H4 (cell line): Measurements from ENCODE around the gene AFF1. TPM values are rescaled to one million over a fixed set of nuclear protein-coding genes. Genes with fewer than 3 reads are reported as not detected.

ENCODE experiments used
- DNase-seq: peaks from one replicate; pipeline ENCODE4 v3.0.0-alpha.2; 2015; ENCODE audit warnings: low spot score
- total RNA-seq: library from RNA; depleted of rRNA; stranded (reverse); fragments of >200 nt; shearing (Covaris generic); gene quantifications from 2 replicates; pipeline ENCODE4 v1.2.3, GENCODE V29; 2014

The AFF1 gene
- total RNA-seq, 1 experiment from 2014 or later, result 8.9 TPM

DNA sequence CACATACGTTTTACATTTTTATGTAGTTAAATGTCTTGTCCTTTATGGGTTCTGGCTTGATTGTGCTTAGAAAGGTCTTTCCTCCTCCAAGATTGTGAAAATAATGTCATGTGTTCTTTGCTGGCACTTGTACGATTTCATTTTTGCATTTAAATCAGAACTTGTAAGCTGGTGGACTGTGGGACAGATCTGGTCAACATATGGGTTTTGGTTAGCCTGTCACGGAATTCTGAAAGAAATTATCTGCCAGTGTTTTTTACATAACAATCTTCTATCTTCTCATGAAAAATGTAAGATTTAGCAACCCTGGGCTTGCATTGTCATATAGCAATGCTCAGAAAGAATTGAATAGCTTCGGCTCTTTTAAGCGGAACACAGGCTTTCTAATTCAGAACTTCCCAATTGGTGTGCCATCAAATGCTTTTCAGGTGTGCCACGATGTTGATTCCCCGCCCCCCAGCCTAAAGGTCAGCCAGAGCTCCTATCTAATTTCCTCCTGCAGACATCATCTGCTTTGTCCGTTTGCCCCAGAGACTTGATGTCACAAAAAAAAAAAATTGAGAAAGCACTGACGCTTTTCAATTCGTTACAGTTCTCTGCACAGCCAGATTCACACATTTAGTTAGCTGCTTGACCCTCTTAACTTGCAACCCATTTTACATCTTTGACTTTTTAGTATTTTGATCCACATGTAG is 16.2 kb downstream of the AFF1 start:
- DNase-seq, result no peak

DNA sequence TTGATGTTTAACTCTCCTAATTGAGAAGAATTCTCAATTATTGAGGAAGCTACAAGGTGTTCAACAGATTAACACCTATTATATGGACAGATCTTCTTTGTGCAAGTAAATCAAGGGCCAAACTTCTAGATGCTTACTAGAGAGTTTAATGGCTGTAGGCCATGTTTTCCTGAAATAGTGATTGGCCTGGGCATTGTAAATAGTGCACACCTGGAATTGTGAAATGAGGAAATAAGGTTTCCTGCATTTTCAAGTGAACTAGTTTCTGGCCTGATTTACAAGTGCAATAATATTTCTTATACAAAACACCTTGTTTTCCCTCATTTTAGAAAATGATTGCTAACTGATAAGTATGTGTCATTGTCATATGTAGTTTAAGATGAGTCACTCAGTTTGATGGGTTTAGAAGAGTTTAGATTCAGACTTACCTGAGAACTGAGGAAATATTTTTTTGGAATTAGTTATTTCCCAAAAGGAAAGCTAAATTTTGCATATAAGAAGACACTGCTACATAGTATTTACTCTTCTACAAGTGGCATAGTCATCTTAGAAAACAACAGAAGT is 21.2 kb downstream of the AFF1 start:
- no peak for DNase-seq

DNA sequence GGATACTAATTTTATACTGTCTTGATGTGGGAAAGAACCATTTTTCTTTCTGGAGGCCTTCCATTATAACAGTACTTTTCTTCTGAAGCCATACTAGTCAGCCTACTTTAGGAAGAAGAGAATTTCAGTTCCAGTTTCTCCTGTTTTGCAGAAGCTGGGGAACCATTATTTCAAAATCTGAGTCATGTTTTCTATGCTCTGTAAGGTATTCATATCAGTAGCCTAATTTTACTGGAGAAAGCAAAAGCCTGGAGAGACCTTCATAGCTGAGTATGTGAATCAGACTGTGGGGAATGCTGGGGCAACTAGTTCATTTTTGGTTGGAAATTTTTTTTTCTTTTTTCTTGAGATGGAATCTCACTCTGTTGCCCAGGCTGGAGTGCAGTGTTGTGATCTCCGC is 22.4 kb downstream of the AFF1 start:
- no peak for DNase-seq

DNA sequence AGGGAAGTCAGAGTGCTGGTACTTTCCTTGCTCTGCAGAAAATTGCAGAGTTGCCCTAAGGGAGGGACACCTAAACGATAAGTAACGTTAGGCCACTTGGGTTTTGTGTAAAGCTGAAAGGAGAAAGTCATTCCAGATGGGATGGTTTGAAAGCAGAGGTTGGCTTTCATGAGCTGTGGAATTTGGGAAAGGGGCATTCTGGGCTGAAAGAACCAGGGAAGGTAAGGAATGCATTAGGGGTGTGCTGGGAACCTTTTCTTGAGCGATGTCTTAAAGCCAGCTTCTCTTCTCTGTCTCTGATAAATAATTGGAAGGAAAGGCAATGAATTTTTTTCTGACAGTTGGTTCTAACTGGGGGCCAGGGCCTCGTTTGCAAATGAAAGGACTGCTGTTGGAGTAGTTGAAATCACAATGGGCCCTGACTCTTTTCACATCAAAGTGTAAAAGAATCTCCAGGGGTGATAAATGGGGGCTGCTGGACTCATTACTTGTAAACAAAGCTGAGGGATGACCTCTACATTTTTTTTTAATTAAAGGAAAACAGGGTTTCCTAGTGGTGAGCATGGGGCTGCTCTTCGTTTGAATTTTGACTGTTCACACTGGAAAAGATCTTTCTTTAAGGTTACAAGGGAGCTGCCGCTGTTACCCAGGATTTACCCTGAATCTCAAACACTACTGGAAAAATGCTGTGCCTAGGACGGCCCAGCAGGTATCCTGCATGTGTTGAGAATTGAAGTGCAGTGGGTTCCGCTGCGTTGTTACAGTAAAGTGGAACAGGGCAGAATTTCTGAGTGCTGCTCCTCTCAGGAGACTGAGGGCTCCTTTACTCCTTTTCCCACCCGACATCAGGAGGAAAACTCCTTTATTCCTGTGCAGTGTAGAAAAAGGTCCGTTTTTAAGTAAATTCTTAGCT is 25.0 kb downstream of the AFF1 start:
- no peak for DNase-seq

DNA sequence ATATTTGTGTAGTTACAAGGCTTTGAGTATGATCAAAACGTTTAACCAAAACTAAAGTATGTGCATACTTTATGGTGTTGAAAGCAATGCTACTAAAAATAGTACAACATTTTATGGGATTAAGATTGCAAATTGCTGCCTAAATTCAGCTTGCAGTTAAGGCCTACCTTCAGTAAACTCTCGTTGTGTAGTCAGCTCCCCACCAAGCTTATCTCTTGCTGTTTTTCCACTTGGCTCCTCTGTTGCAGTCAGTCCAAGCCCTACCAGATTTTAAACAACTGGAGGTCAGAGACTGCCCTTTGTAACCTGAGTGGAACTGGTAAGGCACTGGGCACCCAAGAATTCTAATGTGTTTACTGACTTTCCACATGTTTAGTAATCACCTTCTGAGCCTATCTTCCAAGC is 25.7 kb downstream of the AFF1 start:
- DNase-seq, result peak; percentile 14

DNA sequence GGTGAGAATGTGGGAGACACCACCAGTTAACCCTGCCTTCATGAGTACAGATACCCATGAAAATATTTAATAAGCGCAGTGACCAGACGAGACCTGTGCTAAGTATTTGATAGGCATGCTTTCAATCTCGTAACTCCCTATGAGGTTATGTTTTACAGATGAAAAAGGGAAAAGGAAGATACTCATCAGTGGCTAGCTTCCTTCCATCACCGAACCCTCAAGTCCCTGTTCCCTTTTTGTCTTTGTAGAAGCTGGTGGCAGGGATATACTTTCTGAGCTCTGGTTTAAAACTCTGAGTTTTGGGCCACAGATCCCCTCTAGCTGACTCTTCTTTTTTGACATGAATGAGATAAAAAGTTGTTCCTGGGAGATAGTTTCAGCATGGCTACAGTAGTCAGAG is 26.3 kb downstream of the AFF1 start:
- DNase-seq, result no peak

DNA sequence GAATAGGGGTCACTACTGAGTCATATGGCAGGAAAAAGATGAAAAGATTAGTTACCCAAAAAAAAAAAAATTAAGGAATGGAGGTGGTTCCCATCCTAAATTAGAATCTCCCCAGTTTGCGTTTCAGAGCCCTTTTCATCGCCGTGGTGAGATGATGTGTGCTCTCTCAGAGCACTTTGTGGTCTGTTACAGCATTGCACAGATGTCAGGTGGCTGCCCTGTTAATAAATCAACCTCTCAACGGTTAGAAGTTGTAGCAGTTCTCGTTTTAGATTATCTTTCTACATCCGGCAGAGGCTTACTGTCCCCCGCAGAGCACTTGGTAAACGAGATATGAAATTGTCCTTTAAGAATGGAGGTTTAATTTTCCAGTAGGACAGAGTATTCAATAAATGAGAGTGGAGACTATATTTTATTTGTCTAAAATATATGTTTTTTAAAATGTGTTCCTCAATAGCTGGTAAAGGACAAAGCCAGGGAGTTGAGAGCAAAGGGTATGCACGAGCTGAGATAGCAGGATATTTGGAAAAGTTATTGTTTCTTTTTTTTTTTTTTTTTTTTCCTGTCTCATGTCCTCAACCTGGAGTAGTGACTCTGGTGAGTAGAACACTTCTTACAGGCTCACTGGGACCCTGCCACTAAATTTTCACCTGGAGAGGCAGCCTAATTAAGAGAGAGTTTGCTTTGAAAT is 26.9 kb downstream of the AFF1 start:
- peak; percentile 66 for DNase-seq

DNA sequence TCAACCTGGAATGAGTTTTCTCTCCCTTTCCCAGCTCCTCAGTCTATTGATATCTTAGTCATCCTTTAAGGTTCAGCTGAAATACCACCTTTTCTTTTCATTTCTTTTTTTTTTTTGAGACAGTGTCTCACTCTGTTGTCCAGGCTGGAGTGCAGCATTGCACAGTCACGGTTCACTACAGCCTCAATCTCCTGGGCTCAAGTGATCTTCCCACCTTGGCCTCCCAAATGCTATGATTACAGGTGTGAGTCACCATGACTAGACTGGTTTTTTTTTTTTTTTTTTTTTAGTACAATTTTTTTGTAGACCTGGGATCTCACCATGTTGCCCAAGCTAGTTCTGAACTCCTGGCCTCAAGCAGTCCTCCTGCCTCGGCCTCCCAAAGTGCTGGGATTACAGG is 28.9 kb downstream of the AFF1 start:
- peak; percentile 35 for DNase-seq

DNA sequence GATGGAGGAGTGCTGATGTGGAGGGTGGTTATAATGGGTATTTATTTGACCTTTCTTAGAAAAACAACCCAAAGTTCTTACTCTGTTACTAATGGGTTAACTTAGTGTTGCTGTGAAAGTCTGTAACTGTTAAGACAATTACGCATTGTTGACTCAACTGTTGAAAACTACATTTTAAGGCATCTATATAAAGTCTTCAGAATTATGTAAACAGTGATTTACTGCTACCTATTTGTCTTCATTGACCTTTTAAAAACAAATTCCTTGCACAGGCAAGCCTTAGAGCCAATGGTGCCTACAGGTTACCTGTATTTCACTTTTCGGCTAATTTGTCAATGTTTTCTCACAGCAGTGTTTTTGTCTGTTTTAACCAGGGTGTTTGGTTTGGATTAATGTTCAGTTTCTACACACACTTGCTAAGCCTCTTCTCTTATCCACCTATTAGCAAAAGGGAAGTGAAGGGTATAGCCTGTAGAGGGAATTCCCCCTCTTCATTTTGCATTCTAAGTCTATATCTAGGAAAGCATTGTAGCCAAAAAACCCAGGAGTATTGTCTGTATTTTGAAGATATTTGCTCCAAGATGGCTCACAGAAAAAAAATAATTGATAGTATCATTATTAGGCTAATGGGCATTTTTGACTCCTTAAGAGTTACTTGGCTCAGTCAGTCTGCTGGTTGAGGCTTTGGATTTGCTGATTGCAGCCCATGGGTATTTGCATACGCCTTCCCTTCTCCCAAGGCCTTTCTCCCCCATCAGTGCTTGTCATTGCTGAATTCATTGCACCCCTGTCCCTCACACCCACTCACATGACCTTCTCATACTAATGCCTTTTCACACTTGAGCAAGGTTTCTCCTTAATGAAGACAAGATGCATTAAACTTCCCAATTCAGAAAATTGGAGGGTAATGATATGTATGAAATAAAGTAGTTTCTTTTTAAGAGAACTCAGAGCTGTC is 30.5 kb downstream of the AFF1 start:
- DNase-seq, result no peak

DNA sequence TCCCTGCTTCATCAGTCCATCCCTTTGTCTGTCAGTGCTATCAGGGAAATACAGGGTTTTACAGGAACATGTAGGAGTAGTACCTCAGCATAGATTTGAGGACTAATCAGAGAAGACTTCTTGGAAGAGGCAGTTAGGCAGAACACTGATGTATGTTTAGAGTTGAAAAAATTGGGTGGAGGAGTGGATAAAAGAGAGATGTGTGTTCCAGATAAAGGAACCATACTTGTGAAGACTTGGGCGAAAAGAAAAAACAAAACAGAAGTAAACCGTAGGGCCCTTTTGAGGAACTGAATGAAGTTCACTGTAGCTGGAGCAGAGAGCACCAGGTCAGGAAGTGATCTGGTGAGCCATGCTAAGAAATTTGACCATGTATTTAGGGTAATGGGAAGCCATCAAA is 32.3 kb downstream of the AFF1 start:
- DNase-seq, result no peak

DNA sequence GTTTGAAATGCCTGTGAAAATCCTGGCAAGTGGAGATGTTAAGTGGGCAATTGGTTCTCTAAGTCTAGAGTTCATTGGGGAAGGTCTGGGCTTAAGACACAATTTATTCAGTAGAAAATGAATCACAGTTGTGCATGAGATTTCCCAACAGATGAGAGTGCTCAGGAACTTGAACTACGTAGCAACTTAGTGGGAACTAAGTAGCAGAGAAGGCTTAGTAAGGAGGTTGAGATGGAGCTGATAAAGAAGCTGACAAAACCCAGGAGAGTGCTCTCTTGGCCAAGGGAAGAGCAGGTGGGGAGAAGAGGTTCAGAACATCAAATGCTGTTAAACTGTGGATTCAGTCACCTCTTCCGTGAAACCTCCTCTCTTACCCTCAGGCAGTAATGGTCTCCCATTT is 33.0 kb downstream of the AFF1 start:
- no peak for DNase-seq

DNA sequence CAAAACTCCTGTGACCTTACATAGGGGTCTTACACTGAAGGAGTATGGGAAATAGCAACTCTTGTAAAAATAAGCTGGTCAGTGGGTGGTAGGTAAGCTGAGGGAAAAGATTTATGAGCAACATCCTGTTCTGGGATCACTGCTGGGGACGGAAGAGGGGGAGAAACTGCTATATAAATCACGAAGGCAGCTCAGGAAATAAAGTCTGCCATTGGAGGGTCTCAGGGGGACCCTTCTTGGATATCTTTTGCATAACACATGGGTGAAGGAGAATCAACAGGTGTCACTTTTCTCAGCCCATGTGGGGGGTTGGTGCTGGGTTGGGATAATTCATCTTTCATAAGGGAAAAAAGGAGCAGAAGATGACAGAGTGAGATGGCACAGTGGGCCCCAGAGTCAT is 33.7 kb downstream of the AFF1 start:
- DNase-seq, result no peak

DNA sequence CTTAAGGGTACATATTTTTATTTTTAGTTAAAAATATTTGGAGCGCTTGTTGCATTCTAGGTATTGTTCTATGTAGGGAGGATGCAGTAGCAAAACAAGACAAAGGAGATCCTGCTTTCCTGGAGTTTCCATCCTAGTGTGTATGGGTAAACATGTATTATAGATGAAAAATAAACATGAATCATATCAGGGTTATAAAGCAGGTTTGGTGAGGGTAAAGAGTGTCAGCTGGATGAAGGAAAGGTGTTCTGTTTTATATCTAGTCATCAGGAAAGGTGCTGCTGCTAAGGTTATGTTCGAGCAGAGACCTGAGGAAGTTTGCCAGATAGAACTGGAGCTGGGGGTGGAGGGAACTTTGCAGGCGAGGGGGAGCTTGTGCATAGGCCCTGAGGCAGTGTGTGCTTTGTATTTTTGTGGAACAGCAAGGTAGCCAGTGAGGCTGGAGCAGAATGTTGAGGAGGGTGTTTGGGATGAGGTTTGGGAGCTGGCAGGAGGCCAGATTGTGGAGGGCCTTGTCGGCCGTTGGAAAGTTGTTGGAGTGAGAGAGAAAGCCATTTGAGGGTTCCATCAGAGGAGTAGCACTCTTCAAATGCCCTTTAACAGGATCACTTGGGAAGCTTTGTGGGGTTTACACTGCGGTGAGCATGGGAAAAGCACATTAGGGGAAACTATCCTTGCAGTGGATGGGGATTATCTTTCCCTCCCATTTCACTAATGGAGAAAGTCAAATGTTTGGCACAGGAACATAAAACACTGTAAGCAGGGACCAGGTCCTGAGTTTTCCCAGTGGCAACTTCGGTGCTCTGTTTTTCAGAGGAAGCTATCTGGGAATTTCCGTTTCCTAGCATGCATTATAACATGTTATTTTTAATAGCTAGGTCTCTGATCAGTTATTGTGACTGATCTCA is 35.9 kb downstream of the AFF1 start:
- no peak for DNase-seq

DNA sequence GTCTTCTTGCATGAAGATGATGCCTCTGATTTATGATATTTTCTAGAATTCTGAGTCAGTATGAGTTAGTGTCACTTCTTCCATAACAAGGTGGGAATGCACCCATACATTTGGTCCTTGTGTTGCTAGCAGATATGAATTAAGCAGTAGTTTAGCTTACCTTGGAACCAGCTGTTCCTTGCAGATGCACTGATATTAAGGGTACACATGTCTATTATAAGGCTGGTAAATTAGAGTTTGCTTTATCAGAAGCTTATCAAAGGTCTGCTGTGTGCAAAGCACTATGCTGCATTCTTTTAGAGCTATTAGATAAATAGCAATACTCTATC is 36.5 kb downstream of the AFF1 start:
- no peak for DNase-seq

DNA sequence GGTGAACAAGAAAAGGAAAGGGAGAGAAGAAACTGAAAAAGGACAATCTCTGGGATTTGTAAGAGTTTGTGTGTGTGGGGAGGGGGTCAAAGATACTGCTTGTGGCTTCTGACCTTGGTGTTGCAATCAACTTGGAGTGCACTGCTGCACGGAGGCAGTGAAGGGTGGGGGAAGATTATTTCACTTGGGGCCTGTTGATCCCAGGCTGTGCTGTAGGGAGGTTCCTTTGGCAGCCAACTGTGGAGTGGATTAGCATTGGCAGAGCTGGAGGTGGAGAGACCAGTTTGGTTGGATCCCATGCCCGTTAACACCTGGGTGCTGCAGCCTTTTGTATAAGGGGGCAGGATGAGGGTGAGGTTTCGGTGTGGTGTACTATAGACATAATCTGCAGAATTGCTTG is 38.2 kb downstream of the AFF1 start:
- DNase-seq, result no peak

DNA sequence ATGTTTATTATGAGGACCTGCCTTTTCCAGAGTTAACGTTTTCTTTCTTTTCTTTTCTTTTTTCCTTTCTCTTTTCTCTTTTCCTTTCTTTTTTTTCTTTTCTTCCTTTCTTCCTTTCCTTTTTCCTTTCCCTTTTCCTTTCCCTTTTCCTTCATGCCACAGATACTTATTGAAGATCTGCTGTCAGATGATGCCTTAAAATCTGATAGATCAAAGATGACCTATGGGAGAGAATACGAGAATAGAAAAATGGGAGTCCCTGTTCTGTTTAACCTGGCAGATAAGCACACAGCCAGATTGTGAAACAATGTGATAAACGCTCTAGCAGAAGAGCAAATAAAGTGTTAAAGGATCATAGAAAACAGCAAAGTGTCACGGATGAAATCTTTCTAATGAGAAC is 38.9 kb downstream of the AFF1 start:
- no peak for DNase-seq

DNA sequence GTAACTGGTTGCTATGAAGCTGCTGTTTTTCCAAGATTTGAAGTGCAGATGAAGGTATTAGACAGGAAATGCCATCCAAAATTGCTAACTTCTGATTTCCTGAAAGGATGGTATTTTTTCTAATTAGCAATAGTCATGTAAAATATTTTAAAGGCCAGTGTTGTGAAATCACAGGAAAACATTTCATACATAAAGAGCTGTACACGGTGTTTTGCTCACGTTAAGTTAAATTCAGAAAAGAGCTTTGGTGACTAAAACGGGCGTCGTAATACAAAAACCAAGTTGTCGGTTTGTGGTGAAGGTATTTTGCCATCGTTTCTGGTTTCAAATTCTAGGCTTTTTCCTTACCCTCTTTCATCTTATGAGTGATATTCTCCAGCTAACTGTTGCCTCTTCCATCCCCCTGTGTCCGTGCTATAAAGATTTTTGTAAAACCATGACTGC is 39.8 kb downstream of the AFF1 start:
- DNase-seq, result no peak

DNA sequence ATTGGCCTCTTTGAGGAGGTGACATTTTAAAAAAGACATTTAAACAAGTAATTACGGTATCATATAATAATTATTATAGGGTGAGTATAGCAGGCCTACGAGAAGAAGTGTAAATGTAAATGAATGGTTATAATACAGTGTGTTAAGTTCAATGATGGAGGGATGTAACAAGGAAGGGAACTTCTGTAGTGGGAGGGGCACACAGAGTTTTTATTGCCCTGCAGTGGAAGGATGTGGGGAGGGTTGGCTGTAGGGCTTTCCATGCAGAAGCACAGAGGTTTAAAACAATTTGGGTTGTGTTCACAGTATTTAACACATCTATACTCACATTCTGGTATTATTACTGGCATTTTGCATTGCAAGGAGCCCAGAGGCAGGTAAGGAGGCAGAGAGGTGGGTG is 41.1 kb downstream of the AFF1 start:
- no peak for DNase-seq

DNA sequence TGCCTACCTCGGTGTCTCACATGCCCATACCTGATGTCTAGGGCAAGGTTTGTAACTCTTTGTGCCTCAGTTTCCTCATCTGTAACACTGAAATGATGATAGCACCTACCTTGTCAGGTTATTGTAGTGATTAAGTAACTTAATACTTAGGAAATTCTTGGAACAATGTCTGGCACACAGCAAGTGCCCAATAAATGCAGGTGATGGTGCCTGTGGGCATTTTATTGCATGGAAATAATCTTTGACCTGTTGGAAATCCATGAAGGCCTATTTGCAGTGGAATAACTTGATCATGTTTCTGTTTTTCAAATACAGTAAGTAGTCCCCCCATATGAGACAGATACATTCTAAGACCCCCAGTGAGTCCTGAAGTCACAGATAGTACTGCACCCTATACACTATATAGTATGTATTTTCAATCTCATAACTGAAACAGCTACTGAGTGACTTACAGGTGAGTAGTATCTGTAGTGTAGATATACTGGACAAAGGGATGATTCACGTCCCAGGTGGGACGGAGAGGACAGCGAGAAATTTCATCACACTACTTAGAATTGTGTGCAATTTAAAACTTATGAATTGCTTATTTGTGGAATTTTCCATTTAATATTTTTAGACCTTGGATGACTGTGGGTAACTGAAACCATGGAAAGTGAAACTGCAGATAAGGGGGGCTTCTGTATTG is 42.1 kb downstream of the AFF1 start:
- no peak for DNase-seq
